ENCODE measurements around the gene ATP5F1C.

GRCh38 chr10:7833210-7833609 is 45.2 kb downstream of the ATP5F1C start:
- TF ChIP-seq CTCF (IDR thresholded peaks at IDR 0.05) (no peak), POLR2AphosphoS5 (IDR thresholded peaks at IDR 0.05; ENCODE audit: low read depth, low read length) (no peak), SIN3A (IDR thresholded peaks at IDR 0.05; ENCODE audit: borderline replicate concordance, low read depth, low read length) (no peak), YY1 (IDR thresholded peaks at IDR 0.05; ENCODE audit: low read depth) (no peak), EP300 (IDR thresholded peaks at IDR 0.05; ENCODE audit: borderline replicate concordance in 1 of 2, low read depth in 1 of 2, low read length in 1 of 2) (no peak), USF2 (IDR thresholded peaks at IDR 0.05; ENCODE audit: borderline replicate concordance, low read depth, low read length) (no peak), MAX (IDR thresholded peaks at IDR 0.05; ENCODE audit: low read depth) (no peak), CHD2 (IDR thresholded peaks at IDR 0.05; ENCODE audit: low read length, partially characterized antibody) (no peak), EZH2phosphoT487 (IDR thresholded peaks at IDR 0.05; ENCODE audit: borderline replicate concordance, low read depth) (no peak), TAF1 (IDR thresholded peaks at IDR 0.05; ENCODE audit: borderline replicate concordance, low read depth, low read length) (no peak), TEAD4 (IDR thresholded peaks at IDR 0.05; ENCODE audit: borderline replicate concordance, insufficient read depth) (no peak), RCOR1 (IDR thresholded peaks at IDR 0.05; ENCODE audit: low read length) (no peak), USF1 (IDR thresholded peaks at IDR 0.05; ENCODE audit: borderline replicate concordance, low read depth) (no peak)

Measured in SK-N-SH (cell line).